K562 (cell line): ENCODE results near the gene TUBA8. TPM values are rescaled to one million over a fixed set of nuclear protein-coding genes. Genes with fewer than 3 reads are reported as not detected.

Source experiments
- ATAC-seq: fragments of 200-7000 bp; cut with Tn5 transposase; 3 replicates; pipeline ENCODE4 v1.9.1; 2020; ENCODE audit warnings: moderate library complexity
- BruUV-seq: library from RNA; stranded (reverse); fragments of 400-500 nt; replicated peaks from 2 replicates; lab custom pipeline; 2021; lab: Mats Ljungman, UMichigan
- CTCF ChIA-PET: fragments of 300-600 bp; formaldehyde crosslinking; extraction: SDS; loops from one replicate; lab custom pipeline; 2021; ENCODE audit warnings: low intra/inter-chr PET ratio; lab: Yijun Ruan, JAX
- POLR2A ChIA-PET: fragments of 300-600, 350-650 bp; sonication (Branson Sonifier 250); formaldehyde crosslinking; extraction: SDS; loops from one replicate; lab custom pipeline; 2021; ENCODE audit warnings: antibody characterized with exemption, inconsistent platforms; lab: Yijun Ruan, JAX
- DNase-seq, 4 experiments: peaks; one replicate each; pipeline versions ENCODE4 v3.0.0 to v3.0.0-alpha.2; 2011 to 2018; ENCODE audit warnings: low spot score in 3 of 4, mixed read lengths in 3 of 4; ENCODE audit errors: extremely low read depth in 1 of 4
- FAIRE-seq: peaks from 2 replicates; lab custom pipeline; 2011; peaks lifted over from hg19 to GRCh38; lab: Jason Lieb, UNC
- H2AFZ ChIP-seq: 2 replicates; pipeline ENCODE4 v1.6.0; 2011; ENCODE audit warnings: low read depth, low read length, control low read depth, inconsistent platforms
- H3K27ac ChIP-seq: fragments of 200-600 bp; 3 replicates; pipeline ENCODE4 v1.8.0; 2011; ENCODE audit warnings: low read depth, mild to moderate bottlenecking, control low read depth, inconsistent platforms, low read length, moderate library complexity, mixed read lengths; ENCODE audit errors: extremely low read depth
- H3K27me3 ChIP-seq, 2 experiments: fragments of 300-600 bp in 1 of 2; 2 replicates in 1 of 2; 3 replicates in 1 of 2; pipeline versions ENCODE4 v1.6.0 to v1.8.0; 2011; ENCODE audit warnings: inconsistent platforms in 2 of 2, low read length in 2 of 2, mild to moderate bottlenecking in 1 of 2, mixed read lengths in 1 of 2, moderate library complexity in 1 of 2; ENCODE audit not compliant: control insufficient read depth in 2 of 2, insufficient read depth in 2 of 2
- H3K36me3 ChIP-seq: fragments of 300-600 bp; 3 replicates; pipeline ENCODE4 v1.8.0; 2011; ENCODE audit warnings: mild to moderate bottlenecking, low read length, inconsistent platforms; ENCODE audit not compliant: control insufficient read depth, insufficient read depth
- H3K4me1 ChIP-seq, 2 experiments: fragments of 200-600 bp in 1 of 2; replicated peaks in 1 of 2; 2 replicates in 1 of 2; 3 replicates in 1 of 2; pipeline versions ENCODE4 v1.5.1 to v1.8.0; 2011; ENCODE audit warnings: inconsistent platforms in 2 of 2, low read length in 2 of 2, mild to moderate bottlenecking in 1 of 2, mixed read lengths in 1 of 2, moderate library complexity in 1 of 2; ENCODE audit not compliant: control insufficient read depth in 2 of 2, insufficient read depth in 2 of 2
- H3K4me2 ChIP-seq: 2 replicates; pipeline ENCODE4 v1.6.1; 2011; ENCODE audit warnings: low read length, control low read depth, inconsistent platforms, mixed read lengths; ENCODE audit not compliant: insufficient read depth
- H3K4me3 ChIP-seq: fragments of 200-600 bp; sonication (generic), shearing (Covaris generic); 2 replicates; pipeline ENCODE4 v1.5.1; 2016; ENCODE audit warnings: control low read depth, inconsistent platforms
- H3K79me2 ChIP-seq: fragments of 200-600 bp; 3 replicates; pipeline ENCODE4 v1.8.0; 2011; ENCODE audit warnings: low read length, inconsistent platforms; ENCODE audit not compliant: control insufficient read depth, insufficient read depth
- H3K9ac ChIP-seq, 2 experiments: 2 replicates each; pipeline versions ENCODE4 v1.6.0 to v1.6.1; 2011; ENCODE audit warnings: low read depth in 2 of 2, low read length in 2 of 2, control low read depth in 1 of 2, inconsistent platforms in 1 of 2, mild to moderate bottlenecking in 1 of 2, mixed read lengths in 1 of 2; ENCODE audit not compliant: insufficient read depth in 1 of 2
- H3K9me1 ChIP-seq: one replicate; pipeline ENCODE4 v1.6.0; 2011; ENCODE audit warnings: inconsistent platforms, mild to moderate bottlenecking, low read length, moderate library complexity; ENCODE audit not compliant: control insufficient read depth, insufficient read depth
- H3K9me3 ChIP-seq: replicated peaks from 2 replicates; pipeline ENCODE4 v1.5.1; 2011; ENCODE audit warnings: low read depth, low read length, inconsistent platforms; ENCODE audit not compliant: control insufficient read depth, insufficient read depth
- H4K20me1 ChIP-seq: replicated peaks from 2 replicates; pipeline ENCODE4 v1.6.1; 2011; ENCODE audit warnings: low read length, inconsistent platforms, mixed read lengths; ENCODE audit not compliant: control insufficient read depth, insufficient read depth
- BCLAF1 ChIP-seq, 2 experiments: fragments of 450-650 bp in 1 of 2; IDR thresholded peaks; 2 replicates each; pipeline ENCODE4 v1.6.1; 2011 to 2017; ENCODE audit warnings: low read depth in 2 of 2, antibody characterized with exemption in 1 of 2, borderline replicate concordance in 1 of 2, low read length in 1 of 2, mild to moderate bottlenecking in 1 of 2, mixed read lengths in 1 of 2; ENCODE audit not compliant: control insufficient read depth in 1 of 2
- MYNN ChIP-seq, 2 experiments: sonication (generic); formaldehyde crosslinking in 1 of 2; IDR thresholded peaks; 2 replicates each; pipeline versions ENCODE4 v1.5.0 to v1.6.1; 2016 to 2020; ENCODE audit warnings: antibody characterized with exemption in 1 of 2, missing genetic modification reagents in 1 of 2
- SMARCA5 ChIP-seq: fragments of 450-650 bp; IDR thresholded peaks from 2 replicates; pipeline ENCODE4 v1.6.1; 2016
- WGBS: fragments of 100-300 bp; shearing (Covaris generic); methylation state at CpG from one replicate; pipeline ENCODE4 v1.1.6; 2016; ENCODE audit warnings: low coverage, mixed read lengths; ENCODE audit not compliant: insufficient coverage; ENCODE audit errors: missing lambda C conversion rate; 5-methylcytosine and 5-hydroxymethylcytosine counted together
- in situ Hi-C: fragments of 300-500 bp; cut with MboI; formaldehyde crosslinking; loops from 4 replicates; pipeline ENCODE4 v1.15.0; 2018; ENCODE audit warnings: inconsistent platforms, mixed read lengths
- intact Hi-C: fragments of 100-400 bp; cut with micrococcal nuclease; formaldehyde crosslinking; loops from 2 replicates; pipeline ENCODE4 v1.14.2; 2022
- polyA plus RNA-seq, 8 experiments: library from polyadenylated mRNA; depleted of rRNA in 4 of 8; stranded (reverse) in 5 of 8; unstranded in 3 of 8; fragments of >200 nt; fragmentation: Nextera tagmentation in 2 of 8; fragmentation: Illumina TruSeq in 1 of 8; extraction: Ambion mirVana in 2 of 8; extraction: Trizol in 1 of 8; gene quantifications; 2 replicates each; pipeline versions ENCODE4 v1.2.1 to v1.2.3, GENCODE V29; 2011 to 2014; ENCODE audit warnings: inconsistent platforms in 1 of 8, missing spikeins in 1 of 8
- total RNA-seq, 7 experiments: library from RNA; depleted of rRNA in 6 of 7; stranded (reverse); fragments of >200 nt in 6 of 7; fragmentation: Illumina TruSeq in 2 of 7; extraction: Trizol in 2 of 7; gene quantifications; 2 replicates each; pipeline versions ENCODE4 v1.2.1 to v1.2.3, GENCODE V29; 2011 to 2021; ENCODE audit warnings: low replicate concordance in 1 of 7

Gene TUBA8
- total and polyA plus RNA-seq, 9 of the 15 experiments (the other 6 are each of a cell fraction or from before 2014, with no cell fraction given) = 0.07 to 1.1 (median 0.65) TPM

GRCh38 chr22:18093661-18094060 lies 16.9 kb upstream of the TUBA8 start:
- Histone ChIP-seq H3K36me3 (peaks cover 27% of the 10 kb centered on the region; the same call in 2 of the 3 replicates), H4K20me1 (no peaks in the 10 kb centered on the region), H3K27me3 (no peaks in the 10 kb centered on the region), H3K9me1 (no peaks in the 10 kb centered on the region), H3K9me3 (no peaks in the 10 kb centered on the region; the same call in 1 of the 2 replicates), H3K4me3 (no peak overlapping the region), H2AFZ (no peak overlapping the region), H3K27ac (no peak overlapping the region), H3K9ac (no peak overlapping the region), H3K4me1 (no peaks in the 10 kb centered on the region), H3K79me2 (no peaks in the 10 kb centered on the region), H3K4me2 (no peak overlapping the region)
- WGBS = 98% methylated on average over 6 of the region's 6 CpGs
- intact Hi-C loops = no loop called here
- DNase-seq = no peak
- ATAC-seq = no peak
- no TSS peak for BruUV-seq
- CTCF ChIA-PET = no interaction called here
- in situ Hi-C loops = no loop called here
- POLR2A ChIA-PET = interaction anchor here (0.6 kb wide), 3 partner anchors 11 to 215 kb away, joined by 3 read pairs; no protein-coding TSS in a partner anchor
- no peak for TF ChIP-seq MYNN (IDR thresholded peaks at IDR 0.05)
- no peak for TF ChIP-seq MYNN (CRISPR knock-in tag; IDR thresholded peaks at IDR 0.05)
- no peak for TF ChIP-seq SMARCA5
- no peak for TF ChIP-seq BCLAF1 (IDR thresholded peaks at IDR 0.05; ENCODE audit: borderline replicate concordance in 1 of 2, control insufficient read depth in 1 of 2, low read depth in 2 of 2, low read length in 1 of 2)
- no peak for FAIRE-seq
